Tibial artery (tissue), 4 donors: ENCODE results near the gene IGF2R.

Experiments used
- DNase-seq, 2 donors: peaks; one replicate each; pipeline ENCODE4 v3.0.0-alpha.2; 2019
- H3K27ac ChIP-seq, 2 donors: fragments of 200-600 bp; sonication (generic) in 1 of 2; 1 replicate in 1 of 2; 2 replicates in 1 of 2; pipeline ENCODE4 v1.5.1; 2018 to 2019; ENCODE audit warnings: mild to moderate bottlenecking in 1 of 2
- H3K27me3 ChIP-seq, 2 donors: fragments of 200-600 bp; sonication (generic) in 1 of 2; one replicate each; pipeline versions ENCODE4 v1.5.1 to v1.6.0; 2016 to 2019
- H3K36me3 ChIP-seq, 3 donors: fragments of 200-600 bp; sonication (generic) in 2 of 3; one replicate each; pipeline ENCODE4 v1.5.1; 2016 to 2019; ENCODE audit warnings: mild to moderate bottlenecking in 2 of 3
- H3K4me1 ChIP-seq, 4 donors: fragments of 200-600 bp; sonication (generic) in 2 of 4; 1 replicate in 3 of 4; 2 replicates in 1 of 4; pipeline ENCODE4 v1.5.1; 2016 to 2019
- H3K4me3 ChIP-seq, 2 donors: fragments of 200-600 bp; sonication (generic) in 1 of 2; 1 replicate in 1 of 2; 2 replicates in 1 of 2; pipeline ENCODE4 v1.5.1; 2018 to 2019; ENCODE audit warnings: mild to moderate bottlenecking in 2 of 2
- H3K9me3 ChIP-seq, 3 donors: fragments of 200-600 bp; sonication (generic) in 1 of 3; one replicate each; pipeline ENCODE4 v1.5.1; 2016 to 2019
- CTCF ChIP-seq, 2 experiments: fragments of 200-600 bp in 1 of 2; fragments of 450-650 bp in 1 of 2; IDR thresholded peaks; one replicate each; pipeline ENCODE4 v1.5.1; 2017 to 2019; ENCODE audit warnings: antibody characterized with exemption in 2 of 2, mild to moderate bottlenecking in 1 of 2, moderate library complexity in 1 of 2
- intact Hi-C: fragments of 100-400 bp; cut with DNase I; formaldehyde crosslinking; loops from one replicate; pipeline ENCODE4 v1.15.0; 2023; ENCODE audit warnings: low total_unique reads

Gene IGF2R

GRCh38 chr6:160032538-160032937 lies 63.7 kb downstream of the IGF2R start:
- intact Hi-C loops, result no loop called here
- TF ChIP-seq CTCF (IDR thresholded peaks at IDR 0.05), result no peak
- peaks cover 19 to 56% (median 49%) of the 10 kb centered on the region in 3 donors for H3K36me3 ChIP-seq
- no peak overlapping the region for H3K27ac ChIP-seq
- no peak for DNase-seq
- peaks cover 0 to 30% (median 14%) of the 10 kb centered on the region in 4 donors for H3K4me1 ChIP-seq
- H3K9me3 ChIP-seq, result no peaks in the 10 kb centered on the region
- no peak overlapping the region for H3K4me3 ChIP-seq
- H3K27me3 ChIP-seq, result no peaks in the 10 kb centered on the region

GRCh38 chr6:160034036-160034930 lies 65.4 kb downstream of the IGF2R start:
- Histone ChIP-seq H3K4me1 (peaks cover 0 to 30% (median 14%) of the 10 kb centered on the region in 4 donors), H3K36me3 (peaks cover 19 to 46% (median 40%) of the 10 kb centered on the region in 3 donors), H3K9me3 (no peaks in the 10 kb centered on the region), H3K4me3 (no peak overlapping the region), H3K27ac (no peak overlapping the region), H3K27me3 (no peaks in the 10 kb centered on the region)
- DNase-seq, result no peak
- TF ChIP-seq CTCF (IDR thresholded peaks at IDR 0.05), result no peak
- intact Hi-C loops, result no loop called here

- no peak for TF ChIP-seq CTCF (IDR thresholded peaks at IDR 0.05)
Measured at GRCh38 chr6:160035241-160035640, 66.4 kb downstream of the IGF2R start.

GRCh38 chr6:160035693-160036330 lies 66.9 kb downstream of the IGF2R start:
- no peak for DNase-seq
- H3K27ac ChIP-seq, result peak overlapping the region in 1 of 2 donors; percentile 36

More at GRCh38 chr6:160035241-160035640, 66.4 kb downstream of the IGF2R start:
- DNase-seq, result no peak
- Histone ChIP-seq H3K27me3 (no peaks in the 10 kb centered on the region), H3K36me3 (peaks cover 19 to 46% (median 40%) of the 10 kb centered on the region in 3 donors), H3K9me3 (no peaks in the 10 kb centered on the region), H3K4me1 (peaks cover 0 to 21% (median 5%) of the 10 kb centered on the region in 4 donors), H3K27ac (no peak overlapping the region), H3K4me3 (no peak overlapping the region)
- intact Hi-C loops, result no loop called here

GRCh38 chr6:160036331-160036695 lies 67.4 kb downstream of the IGF2R start:
- Histone ChIP-seq H3K36me3 (peaks cover 25 to 54% (median 48%) of the 10 kb centered on the region in 3 donors), H3K27ac (peak overlapping the region in 1 of 2 donors; percentile 36)
- no peak for DNase-seq

More at GRCh38 chr6:160035693-160036330, 66.9 kb downstream of the IGF2R start:
- Histone ChIP-seq H3K9me3 (no peaks in the 10 kb centered on the region), H3K4me1 (peaks cover 0 to 16% (median 3%) of the 10 kb centered on the region in 4 donors), H3K36me3 (peaks cover 25 to 51% (median 43%) of the 10 kb centered on the region in 3 donors), H3K27me3 (no peaks in the 10 kb centered on the region), H3K4me3 (no peak overlapping the region)
- intact Hi-C loops, result no loop called here
- no peak for TF ChIP-seq CTCF (IDR thresholded peaks at IDR 0.05)

More at GRCh38 chr6:160036331-160036695, 67.4 kb downstream of the IGF2R start:
- no peak for TF ChIP-seq CTCF (IDR thresholded peaks at IDR 0.05)
- Histone ChIP-seq H3K4me3 (no peak overlapping the region), H3K9me3 (no peaks in the 10 kb centered on the region), H3K4me1 (peaks cover 0 to 18% (median 4%) of the 10 kb centered on the region in 4 donors), H3K27me3 (no peaks in the 10 kb centered on the region)
- intact Hi-C loops, result no loop called here
